ENCODE results near the gene SMIM41. TPM values are rescaled to one million over a fixed set of nuclear protein-coding genes. Genes with fewer than 3 reads are reported as not detected.
"Not testable (repeated sequence)": the region's sequence is repeated elsewhere in the genome, so short reads cannot be mapped to it uniquely, and the experiment has no call there.

Gene SMIM41
- total RNA-seq, 2 donors from 2014 or later = not detected

DNA sequence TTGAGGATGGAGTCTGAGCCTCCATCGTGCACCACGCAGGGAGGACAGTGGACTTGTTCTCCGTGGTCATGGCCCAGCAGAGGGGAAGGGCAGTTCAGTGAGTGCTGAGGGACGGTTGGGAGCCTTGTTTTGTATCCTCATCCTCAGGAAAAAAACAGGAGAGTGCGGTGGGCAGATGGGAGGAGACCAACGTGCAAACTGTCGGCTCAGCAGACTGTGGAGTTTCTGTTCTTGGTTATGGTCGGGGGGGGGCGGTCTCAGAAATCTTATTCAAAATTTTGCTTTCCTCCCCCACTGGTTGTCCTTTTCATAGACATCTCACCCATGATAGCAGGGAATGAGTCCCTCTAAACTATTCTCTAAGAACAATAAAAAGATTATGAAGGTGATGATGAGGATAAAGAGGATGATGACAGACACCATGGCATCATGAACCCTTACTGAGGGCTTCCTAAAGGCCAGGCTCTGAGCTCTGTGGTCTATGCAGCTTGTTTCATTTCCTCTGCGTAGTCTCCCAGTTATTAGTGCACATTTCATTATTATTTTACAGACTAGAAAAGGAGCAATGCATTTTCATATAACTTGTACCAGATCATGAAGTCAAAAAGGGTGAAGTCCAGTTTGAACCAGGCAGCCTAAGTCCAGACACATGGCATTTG is 25.1 kb downstream of the SMIM41 start:
- not testable (repeated sequence) for H3K27ac Mint-ChIP-seq; H3K36me3 Mint-ChIP-seq (ENCODE audit: low read depth); H3K9me3 Mint-ChIP-seq; ATAC-seq (replicated peaks); H3K4me3 Mint-ChIP-seq; H3K4me1 Mint-ChIP-seq
- peaks cover 45% of the 10 kb centered on the region for H3K27me3 Mint-ChIP-seq

DNA sequence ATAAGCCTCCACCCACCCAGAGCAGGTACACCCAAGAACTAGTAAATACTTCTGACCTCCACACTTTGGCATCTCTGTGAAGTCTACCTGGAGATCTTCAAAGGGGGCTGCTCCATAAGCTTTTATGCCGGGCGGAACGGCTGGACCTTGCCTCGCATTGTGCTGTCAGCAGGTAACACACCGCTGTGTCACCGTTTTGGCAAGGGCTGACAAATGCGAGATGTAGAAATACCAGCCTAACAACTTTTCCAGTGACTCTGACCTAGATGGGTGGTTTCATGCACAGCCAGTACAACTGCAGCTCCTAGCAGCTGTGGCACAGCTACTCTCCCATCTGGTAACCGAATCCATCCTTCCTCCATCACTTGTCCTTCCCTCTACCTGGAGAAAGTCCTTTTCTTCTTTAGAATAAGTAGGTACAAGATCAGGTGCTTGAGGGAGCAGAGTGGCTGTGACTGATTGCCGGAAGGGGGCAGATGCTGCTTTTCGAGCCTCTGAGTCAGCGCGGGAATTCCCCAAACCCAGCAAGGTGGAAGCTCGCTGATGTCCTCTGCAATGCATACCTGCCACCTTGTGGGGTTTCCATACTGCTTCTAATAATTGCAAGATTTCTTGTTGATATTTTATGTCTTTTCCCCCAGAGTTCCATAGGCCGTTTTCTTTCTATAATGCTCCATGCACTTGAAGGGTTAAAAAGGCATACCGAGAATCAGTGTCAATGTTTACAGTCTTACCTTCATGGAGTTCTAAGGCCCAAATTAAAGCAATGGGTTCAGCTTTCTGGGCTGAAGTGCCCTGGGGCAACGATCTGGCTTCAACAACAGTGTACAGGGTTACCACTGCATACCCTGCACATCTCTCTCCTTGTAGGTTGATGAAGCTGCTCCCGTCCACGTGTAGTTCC is 37.0 kb downstream of the SMIM41 start:
- H3K4me3 Mint-ChIP-seq; ATAC-seq (replicated peaks): not testable (repeated sequence)

DNA sequence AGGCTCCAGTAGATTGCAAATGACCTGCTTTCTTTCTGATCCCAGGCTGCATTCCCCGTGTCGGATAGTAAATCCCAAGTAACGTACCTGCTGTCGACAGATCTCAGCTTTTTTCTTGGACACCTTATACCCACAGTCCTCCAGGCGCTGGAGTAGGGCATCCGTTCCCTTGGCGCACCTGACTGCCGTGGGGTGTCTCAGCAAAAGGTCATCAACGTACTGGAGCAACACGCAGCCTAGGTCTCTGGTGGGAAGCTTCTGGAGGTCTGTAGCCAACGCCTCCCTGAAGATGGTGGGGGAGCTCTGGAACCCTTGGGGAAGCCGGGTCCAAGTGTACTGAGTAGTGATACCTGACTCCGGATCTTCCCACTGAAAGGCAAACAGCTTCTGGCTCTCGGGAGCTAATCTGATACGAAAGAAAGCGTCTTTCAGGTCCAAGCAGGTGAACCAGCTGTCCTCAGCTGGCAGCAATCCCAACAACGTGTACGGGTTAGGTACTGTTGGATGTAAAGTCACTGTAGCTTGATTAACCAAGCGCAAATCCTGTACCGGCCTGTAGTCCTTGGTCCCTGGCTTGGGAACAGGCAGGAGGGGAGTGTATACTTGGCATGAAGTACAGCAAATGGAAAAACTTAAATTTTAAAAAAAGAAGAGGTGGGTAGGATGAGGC is 38.4 kb downstream of the SMIM41 start:
- not testable (repeated sequence) for H3K27ac Mint-ChIP-seq; H3K9me3 Mint-ChIP-seq; H3K36me3 Mint-ChIP-seq (ENCODE audit: low read depth); ATAC-seq (replicated peaks); H3K4me3 Mint-ChIP-seq; H3K27me3 Mint-ChIP-seq
- H3K4me1 Mint-ChIP-seq = peaks cover 18% of the 10 kb centered on the region

More for the DNA sequence above, 37.0 kb downstream of the SMIM41 start:
- H3K27me3 Mint-ChIP-seq; H3K9me3 Mint-ChIP-seq; H3K36me3 Mint-ChIP-seq (ENCODE audit: low read depth): not testable (repeated sequence)
- peak overlapping the region; percentile 26 for H3K27ac Mint-ChIP-seq
- peaks cover 18% of the 10 kb centered on the region for H3K4me1 Mint-ChIP-seq

DNA sequence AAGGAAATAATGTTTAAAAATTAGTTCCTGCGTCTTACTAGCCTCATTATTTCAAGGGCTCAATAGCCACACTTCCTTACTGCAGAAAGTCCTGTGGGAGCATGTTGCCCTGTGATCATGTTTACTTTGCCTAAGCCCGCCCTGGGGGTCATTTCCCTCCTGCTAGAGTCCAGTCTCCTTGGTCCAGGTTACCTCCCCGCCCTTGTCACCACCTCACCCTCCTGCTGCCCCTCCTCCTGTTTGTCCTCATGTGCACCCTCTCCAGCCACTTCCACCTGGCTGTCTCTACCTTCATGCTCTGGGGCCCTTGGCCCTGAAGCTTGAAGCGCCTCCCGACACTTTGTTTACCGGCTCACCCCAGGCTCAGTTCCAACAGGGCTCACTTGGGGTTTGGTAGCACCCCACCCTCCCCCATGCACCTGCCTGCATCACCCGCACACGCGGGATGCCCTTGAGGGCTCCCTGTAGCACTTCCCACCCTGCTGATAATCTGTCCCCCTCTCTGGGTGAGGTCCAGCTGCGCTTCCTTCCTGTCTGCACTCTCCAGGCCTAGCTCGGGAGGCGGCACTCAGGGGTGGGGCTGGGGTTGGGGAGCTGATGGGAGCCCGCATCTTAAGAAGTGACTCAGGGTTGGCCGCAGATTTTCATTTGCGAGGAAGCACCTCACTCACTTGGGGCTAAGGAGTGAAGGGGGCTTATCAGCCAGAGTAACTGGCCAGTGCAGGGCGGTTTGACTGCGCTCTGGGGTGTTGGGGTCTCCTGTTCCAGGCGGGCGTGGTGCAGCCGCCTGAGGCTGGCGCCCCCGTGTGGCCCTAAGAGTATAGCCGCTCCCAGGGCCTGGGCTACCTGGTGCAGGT is 40.1 kb downstream of the SMIM41 start:
- no peaks in the 10 kb centered on the region for H3K9me3 Mint-ChIP-seq
- no peaks in the 10 kb centered on the region for H3K36me3 Mint-ChIP-seq (ENCODE audit: low read depth)
- H3K27ac Mint-ChIP-seq = no peak overlapping the region
- peak; percentile 60 for ATAC-seq (replicated peaks)
- H3K4me3 Mint-ChIP-seq = no peak overlapping the region
- peaks cover 18% of the 10 kb centered on the region for H3K4me1 Mint-ChIP-seq
- H3K27me3 Mint-ChIP-seq = peaks cover 5% of the 10 kb centered on the region

DNA sequence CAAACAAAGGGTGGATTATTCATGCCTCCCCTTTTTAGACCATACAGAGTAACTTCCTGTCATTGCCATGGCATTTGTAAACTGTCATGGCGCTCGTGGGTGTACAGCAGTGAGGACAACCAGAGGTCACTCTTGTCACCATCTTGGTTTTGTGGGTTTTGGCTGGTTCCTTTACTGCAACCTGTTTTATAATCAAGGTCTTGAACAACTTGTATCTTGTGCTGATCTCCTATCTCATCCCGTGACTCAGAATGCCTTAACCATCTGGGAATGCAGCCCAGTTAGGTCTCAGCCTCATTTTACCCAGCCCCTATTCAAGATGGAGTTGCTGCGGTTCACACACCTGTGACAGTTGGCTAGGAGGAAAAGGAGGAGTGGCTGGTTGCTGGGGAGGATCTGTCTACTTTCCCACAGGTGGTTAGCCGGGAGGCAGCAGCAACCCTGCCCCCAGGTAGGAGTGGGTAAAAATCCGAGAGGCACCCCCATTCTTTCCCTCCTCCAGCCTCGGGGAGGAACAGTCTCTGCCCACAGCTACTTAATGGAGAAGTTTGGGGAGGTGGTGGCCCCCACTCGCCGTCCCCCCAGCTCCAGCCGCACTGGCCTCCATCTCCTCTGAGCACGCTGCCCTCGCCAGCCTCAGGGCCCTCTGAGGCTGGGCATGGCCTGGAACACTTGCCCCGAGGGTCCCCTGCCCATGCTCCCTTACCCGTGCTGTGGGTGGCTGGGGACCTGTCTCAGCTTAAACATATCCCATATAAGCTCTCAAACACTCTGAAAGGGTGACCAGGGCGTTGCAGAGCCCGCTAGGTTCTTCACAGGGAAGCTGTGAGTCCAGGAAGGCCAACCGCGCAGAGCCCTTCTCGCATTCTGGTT is 41.7 kb downstream of the SMIM41 start:
- H3K4me1 Mint-ChIP-seq = peaks cover 18% of the 10 kb centered on the region
- no peak overlapping the region for H3K27ac Mint-ChIP-seq
- peaks cover 10% of the 10 kb centered on the region for H3K27me3 Mint-ChIP-seq
- no peak overlapping the region for H3K4me3 Mint-ChIP-seq
- H3K36me3 Mint-ChIP-seq (ENCODE audit: low read depth) = no peaks in the 10 kb centered on the region
- no peaks in the 10 kb centered on the region for H3K9me3 Mint-ChIP-seq
- ATAC-seq (replicated peaks) = no peak

DNA sequence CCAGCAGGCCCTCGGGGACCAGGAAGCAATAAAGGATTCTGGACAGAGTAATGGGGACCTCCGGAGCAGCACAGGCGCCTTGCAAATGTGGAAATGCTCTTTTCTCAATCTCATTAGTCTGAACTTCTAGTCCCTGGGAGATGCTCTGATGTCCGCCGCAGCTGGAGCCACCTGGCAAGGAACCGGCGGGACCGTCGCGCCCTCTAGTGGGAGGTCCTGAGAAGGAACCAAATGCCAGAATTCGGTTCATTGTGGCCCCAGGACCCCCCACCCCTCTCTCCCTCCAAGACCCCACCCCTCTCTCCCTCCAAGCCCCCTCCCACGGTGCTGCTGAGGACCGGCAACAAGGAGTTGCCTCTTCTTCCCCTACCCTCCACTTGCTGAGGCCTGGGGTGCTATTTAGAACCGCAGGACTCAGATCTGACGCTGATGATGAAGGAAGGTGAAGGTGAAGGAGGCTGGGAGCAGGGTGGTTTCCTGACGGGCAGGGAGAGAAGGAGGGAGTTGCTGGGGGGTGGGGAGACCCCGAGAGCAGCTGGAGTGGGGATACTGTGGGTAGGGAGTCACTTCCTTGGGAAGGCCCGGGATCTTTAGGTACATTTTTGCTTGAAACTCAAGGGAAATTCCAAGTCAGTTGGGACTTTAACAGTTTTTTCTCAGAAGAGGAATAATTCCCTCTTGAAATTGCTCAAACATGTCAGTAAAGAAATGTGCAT is 42.5 kb downstream of the SMIM41 start:
- peaks cover 11% of the 10 kb centered on the region for H3K4me1 Mint-ChIP-seq
- no peak for ATAC-seq (replicated peaks)
- no peak overlapping the region for H3K4me3 Mint-ChIP-seq

DNA sequence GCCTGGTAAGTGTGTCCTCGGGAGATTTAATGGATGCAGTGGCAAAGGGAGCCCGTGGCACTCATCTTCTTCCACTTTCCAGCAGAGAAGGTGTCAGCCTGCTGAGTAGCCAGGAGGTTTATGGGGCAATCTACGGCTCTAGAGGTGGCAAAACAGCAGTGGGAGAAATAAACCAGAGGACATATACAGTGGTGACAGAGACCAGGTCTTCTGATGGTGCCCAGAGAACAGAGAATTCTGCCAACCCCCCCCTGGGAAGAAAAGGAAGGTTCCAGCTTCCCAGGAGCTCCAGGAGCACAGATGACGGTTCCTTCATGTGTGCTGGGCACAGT is 43.0 kb downstream of the SMIM41 start:
- Mint-ChIP-seq H3K27ac (no peak overlapping the region), H3K4me3 (no peak overlapping the region), H3K4me1 (peaks cover 10% of the 10 kb centered on the region), H3K27me3 (peaks cover 18% of the 10 kb centered on the region), H3K36me3 (ENCODE audit: low read depth) (no peaks in the 10 kb centered on the region), H3K9me3 (no peaks in the 10 kb centered on the region)
- ATAC-seq (replicated peaks) = no peak

More for the DNA sequence above, 42.5 kb downstream of the SMIM41 start:
- peaks cover 13% of the 10 kb centered on the region for H3K27me3 Mint-ChIP-seq
- no peak overlapping the region for H3K27ac Mint-ChIP-seq
- H3K36me3 Mint-ChIP-seq (ENCODE audit: low read depth) = no peaks in the 10 kb centered on the region
- no peaks in the 10 kb centered on the region for H3K9me3 Mint-ChIP-seq

DNA sequence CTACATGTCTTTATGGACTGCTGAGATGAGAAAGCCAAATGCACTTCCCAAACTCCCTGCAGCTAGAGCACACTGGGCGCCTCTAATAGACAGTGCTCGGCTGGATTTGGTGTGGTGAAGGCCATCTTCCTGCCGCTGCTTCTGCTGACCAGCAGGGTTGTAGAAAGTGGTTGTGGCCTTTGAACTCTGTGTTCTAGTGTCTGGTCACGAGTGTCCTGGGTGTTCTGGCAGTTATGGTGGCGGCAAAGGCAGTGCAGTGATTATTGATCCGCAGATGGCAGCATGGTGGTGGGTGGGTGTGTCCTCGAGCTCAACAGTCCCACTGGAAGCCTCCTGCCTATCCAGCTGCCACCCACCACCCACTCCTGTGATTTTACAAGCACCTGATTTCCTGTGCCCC is 43.4 kb downstream of the SMIM41 start:
- Mint-ChIP-seq H3K27ac (no peak overlapping the region), H3K4me1 (peaks cover 10% of the 10 kb centered on the region), H3K27me3 (peaks cover 20% of the 10 kb centered on the region), H3K4me3 (no peak overlapping the region), H3K9me3 (no peaks in the 10 kb centered on the region), H3K36me3 (ENCODE audit: low read depth) (no peaks in the 10 kb centered on the region)
- no peak for ATAC-seq (replicated peaks)

DNA sequence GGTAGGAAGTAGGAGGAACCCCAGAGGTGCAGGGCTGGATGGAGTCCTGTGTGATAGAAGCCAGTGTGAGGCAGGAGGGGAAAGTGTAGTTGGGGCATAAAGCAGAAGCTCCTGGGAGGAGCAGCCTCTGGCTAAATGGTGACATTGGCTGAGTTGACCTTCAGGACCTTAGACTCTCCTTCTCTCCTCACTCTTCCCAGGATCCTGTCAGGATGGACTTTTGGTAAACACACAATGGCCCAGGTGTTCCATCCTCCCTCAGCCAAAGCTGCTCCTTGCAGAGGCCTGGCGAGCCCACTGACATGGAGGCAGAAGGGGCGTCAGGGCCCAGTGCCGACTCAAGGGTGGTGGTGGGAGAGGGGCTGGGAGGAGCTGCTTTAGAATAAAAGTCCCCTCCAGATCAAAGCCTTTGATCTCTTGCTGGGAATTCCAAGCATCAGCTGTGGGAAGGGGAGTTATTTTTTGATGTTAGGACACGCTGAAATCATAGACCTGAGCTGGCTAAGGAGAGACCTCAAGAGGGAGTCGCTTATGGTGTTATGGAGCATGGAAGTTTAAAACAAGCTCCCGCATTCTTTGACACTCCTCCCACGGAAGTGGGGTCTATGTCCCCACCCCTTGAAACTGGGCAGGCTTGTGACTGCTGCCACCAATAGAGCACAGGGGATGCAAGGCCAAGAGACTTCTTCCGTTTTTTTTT is 44.1 kb downstream of the SMIM41 start:
- no peak overlapping the region for H3K4me3 Mint-ChIP-seq
- H3K36me3 Mint-ChIP-seq (ENCODE audit: low read depth) = no peaks in the 10 kb centered on the region
- H3K27me3 Mint-ChIP-seq = peaks cover 23% of the 10 kb centered on the region
- H3K27ac Mint-ChIP-seq = no peak overlapping the region
- ATAC-seq (replicated peaks) = no peak
- H3K4me1 Mint-ChIP-seq = peaks cover 7% of the 10 kb centered on the region
- no peaks in the 10 kb centered on the region for H3K9me3 Mint-ChIP-seq

DNA sequence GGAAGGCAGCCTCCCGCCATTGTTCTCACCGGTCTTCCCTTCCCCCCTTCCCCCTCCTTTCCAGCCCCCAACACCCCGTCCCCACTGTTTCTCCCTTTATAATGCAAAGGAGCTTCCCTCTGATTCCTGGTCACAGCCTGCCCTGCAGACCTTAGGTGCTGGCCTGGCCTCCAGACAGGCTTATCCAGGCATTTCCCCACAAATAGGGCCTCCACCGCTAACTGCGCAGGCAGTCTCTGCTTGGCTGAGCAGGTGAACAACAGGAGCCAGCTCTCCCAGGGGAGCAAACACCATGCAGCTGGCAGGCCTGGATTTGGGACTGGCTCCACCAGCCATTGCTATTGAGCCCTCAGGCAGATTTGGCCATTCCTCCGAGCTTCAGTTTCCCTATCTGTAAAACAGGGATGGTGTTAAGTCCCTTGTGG is 46.0 kb downstream of the SMIM41 start:
- Mint-ChIP-seq H3K4me3 (no peak overlapping the region), H3K4me1 (no peaks in the 10 kb centered on the region), H3K27ac (no peak overlapping the region), H3K27me3 (peaks cover 23% of the 10 kb centered on the region), H3K36me3 (ENCODE audit: low read depth) (no peaks in the 10 kb centered on the region), H3K9me3 (no peaks in the 10 kb centered on the region)
- ATAC-seq (replicated peaks) = no peak

DNA sequence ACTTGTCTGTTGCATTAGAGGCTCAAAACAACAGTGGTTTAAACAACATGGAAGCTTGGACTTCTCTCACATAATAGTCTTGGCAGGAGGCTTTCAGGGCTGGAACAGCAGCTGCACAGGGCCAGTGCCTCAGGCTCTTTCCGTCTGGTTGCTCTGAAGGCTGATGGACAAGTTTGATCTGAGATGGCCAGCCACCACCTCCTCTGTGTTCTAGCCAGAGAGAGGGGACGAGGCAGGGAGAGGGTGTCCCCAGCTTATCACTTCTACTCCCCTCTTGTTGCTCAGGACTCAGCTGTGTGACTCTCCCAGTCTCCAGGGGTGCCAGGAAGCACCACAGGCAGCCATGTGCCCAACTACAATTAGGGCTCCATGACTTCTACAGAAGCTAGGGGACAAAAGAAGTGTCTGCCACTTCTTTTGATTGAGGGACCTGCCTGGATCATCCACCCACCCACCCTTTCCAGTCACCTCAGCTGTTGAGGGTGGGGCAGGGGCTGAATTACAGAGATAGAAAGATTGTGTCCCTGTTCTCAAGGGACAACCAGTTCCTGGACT is 46.6 kb downstream of the SMIM41 start:
- H3K27me3 Mint-ChIP-seq = peaks cover 23% of the 10 kb centered on the region
- no peak overlapping the region for H3K4me3 Mint-ChIP-seq
- no peaks in the 10 kb centered on the region for H3K9me3 Mint-ChIP-seq
- no peaks in the 10 kb centered on the region for H3K4me1 Mint-ChIP-seq
- no peak overlapping the region for H3K27ac Mint-ChIP-seq
- H3K36me3 Mint-ChIP-seq (ENCODE audit: low read depth) = no peaks in the 10 kb centered on the region
- ATAC-seq (replicated peaks) = no peak
